ENCODE data around the gene RFC3.

Gene RFC3

DNA sequence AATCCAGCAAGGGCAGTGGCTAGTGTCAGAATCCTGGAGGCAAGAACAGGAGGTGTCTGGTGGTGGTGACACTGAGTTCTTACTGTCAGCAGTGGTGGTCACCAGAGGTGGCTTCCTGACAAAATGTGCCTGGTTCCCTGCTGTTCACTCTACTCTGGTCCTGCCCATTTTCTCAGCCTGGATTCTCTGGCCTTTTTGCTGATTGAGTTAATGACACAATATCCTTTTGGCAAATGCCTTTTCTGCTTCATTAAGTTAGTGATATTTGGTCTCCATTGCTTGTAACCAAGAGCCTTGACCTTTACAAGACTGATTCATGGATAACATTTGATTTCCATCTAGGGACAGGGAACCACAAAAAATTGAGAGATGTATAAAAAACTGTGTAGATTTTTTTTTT, 51.1 kb downstream of the RFC3 start:
- DNase-seq: no peak

DNA sequence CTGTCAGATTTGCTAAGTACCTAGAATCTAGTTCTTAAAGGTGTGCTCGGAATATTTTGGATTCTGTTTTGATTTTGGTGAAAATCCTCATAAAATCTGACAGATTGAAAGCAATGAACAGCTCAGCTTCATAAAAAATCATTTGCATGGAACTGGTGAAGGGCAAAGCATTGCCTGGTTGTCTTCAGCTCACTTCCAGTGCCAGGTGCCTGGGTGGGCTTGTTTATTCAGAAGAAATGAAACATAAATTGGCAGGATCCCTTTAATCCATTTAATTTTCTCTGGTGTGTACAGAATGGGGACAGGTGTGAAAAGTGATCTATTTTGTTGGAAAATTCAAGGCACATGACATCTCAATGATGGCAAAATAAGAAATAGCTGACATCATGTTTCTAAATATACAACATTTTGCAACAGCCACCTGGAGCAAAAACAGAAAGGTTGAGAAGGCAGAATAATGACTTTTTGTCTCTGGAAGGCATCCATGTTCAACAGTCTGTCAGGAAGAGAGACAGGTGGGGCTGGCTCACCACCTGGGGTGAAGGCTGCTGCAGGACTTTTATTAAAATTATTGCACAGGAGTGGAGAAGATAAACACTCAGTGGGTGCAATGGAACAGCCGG, 52.2 kb downstream of the RFC3 start:
- DNase-seq: no peak

DNA sequence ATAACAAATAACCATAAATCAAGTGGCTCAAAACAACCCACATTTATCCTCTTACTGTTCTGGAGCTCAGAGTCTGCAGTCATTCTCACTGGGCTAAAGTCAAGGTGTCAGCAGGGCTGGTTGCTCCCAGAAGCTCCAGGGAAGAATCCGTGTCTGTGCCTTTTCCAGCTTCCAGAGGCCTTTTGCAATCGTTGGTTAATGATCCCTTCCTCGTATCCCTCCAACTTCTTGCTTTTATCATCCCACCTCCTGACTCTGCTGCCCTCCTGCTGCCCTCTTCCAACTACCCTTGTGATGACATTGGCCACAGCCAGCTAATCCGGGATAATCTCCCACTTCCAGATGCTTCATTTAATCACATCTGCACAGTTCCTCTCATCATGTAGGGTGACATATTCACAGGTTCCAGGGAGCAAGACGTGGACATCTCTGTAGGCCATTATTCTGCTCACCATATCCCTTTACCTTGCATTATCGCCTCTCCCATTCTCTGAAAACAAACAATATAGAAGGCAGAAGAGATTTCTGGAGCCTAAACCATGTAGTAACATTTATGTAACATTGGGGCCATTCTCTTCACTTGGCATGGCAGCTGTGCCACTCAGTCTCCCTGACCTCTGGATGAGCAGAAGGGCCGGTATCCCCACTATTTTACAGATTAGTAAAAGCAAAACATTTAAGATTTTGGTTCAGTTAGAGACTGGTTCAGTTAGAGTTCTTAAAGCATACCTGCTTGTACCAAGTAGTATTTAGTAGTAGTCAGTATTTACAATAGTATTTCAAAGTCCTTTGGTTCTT, 53.5 kb downstream of the RFC3 start:
- DNase-seq: no peak

DNA sequence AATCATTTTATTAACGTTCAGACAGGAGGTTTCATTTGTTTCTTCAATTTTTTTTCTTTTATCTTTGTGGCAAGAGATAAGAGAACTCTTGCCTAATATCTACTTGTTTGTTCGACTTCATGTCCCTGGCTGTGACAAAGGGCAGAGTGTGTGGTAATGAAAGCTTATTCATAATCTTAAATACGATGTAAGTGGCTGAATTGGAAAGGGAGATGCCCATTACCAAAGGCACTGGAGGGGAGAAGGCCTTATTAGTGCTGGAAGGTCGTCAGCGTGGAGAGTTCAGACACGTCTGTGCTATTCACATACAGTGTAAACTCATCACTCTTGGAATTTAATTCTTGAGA, 54.0 kb downstream of the RFC3 start:
- no peak for DNase-seq

DNA sequence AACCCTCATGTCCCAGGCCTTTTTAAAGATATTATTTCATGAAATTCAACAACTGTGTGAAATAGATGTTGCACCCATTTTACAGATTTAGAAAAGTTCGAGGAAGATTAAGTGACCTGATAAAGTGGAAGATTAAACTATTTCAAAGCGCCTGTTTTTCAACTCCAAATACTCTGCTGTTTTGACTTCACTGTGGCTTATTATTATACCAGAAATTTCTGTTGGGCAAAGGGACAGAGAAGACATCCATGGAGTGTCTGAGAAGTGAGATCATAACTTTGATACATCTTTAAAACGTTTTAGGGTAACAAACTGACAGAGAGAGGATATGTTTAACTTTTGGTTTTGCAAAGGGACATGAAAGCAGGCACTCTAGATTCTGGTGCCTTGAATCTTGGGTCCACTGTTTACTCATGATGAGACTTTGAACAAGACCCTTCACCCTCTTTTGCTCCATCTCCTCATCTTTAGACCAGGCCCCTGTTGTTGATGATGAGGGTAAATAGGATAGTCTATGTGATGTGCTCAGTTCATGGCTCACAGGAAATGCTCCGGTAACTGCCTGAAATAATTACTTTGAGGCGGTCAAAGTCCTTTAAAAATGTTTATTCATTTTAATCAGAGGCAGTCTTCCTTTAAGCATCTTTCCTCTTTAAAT, 55.4 kb downstream of the RFC3 start:
- no peak for DNase-seq

DNA sequence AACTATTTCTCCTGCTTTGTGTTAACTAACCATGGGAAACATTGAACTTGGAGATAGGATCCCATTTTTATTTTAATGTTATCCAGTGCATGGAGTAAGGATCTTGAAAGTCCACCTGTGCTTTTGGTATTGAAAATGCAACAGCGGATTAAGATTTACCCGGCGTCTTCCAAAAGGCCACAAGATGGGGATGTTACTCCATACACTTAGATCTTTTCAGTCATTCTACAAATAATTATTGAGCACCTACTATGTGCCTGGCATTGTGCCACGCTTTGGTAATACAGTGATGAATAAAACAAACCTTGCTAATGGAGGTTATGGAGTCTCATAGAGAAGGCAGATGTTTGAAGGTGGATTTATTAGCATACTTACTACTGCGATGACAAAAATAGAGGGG, 56.9 kb downstream of the RFC3 start:
- DNase-seq: no peak

DNA sequence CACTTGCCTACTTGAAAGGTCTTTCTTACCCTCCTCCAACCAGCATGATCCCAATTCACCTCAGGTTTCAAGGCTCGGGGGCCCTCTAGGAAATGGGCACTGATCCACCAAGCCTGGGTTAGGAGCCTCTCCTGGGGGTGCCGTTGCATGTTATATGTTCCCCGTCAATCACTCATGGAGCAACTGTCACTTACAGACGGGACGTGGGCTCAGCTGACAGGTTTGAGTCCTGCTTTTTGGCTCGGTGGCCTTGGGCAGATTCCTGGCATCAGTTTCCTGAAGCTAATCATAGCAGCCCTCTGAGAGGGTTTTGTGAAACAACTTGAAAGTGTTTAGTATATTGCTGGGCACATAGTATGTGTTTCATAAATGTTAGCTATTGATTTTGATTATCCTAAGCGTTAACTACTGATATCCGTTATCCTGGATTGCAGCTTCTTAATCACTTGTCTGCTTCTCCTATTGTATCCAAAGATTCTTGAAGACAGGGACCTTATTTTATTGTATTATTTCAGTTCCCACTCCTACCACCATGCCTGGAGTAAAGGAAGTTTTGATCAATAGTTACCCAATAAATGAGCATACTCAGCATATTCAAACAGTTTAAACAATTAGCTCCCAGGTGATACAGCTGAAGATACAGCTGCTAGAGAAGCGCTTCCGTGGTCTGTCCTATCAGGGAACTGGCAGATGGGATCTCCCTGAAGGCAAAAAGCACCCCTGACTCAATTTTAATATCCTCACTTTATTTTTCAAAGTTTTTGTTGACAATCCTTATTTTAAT, 57.9 kb downstream of the RFC3 start:
- DNase-seq: no peak

DNA sequence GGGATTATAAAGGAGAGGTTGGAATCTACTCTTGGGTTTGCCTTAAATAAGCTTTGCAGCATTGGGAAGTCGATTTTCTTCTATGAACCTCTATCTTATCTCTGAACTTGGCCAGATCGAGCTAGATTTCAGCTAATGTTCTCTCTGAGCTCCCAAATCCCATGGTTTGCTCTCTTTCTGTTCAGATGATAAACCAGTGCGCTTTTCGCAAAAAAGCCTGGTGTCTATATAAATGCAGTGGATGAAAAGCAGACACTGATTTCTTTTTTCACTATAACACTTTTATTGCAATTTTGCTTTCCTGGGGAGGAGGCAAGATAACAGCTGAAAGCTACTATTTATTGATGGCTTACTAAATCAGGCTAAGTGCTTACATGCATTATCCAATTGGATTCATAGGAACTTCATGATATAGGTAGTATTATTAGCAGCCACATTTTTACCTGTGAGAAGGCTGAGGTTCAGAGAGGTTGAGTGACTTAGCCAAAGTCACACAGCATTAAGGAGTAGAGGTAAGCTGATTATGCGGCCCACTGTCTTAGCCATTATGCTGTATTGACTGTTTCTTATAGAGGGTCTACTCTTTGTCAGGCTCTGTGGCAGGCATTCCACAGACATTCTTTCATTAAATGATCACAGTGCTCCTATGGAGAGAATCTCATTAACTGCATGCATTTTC, 58.9 kb downstream of the RFC3 start:
- no peak for DNase-seq

DNA sequence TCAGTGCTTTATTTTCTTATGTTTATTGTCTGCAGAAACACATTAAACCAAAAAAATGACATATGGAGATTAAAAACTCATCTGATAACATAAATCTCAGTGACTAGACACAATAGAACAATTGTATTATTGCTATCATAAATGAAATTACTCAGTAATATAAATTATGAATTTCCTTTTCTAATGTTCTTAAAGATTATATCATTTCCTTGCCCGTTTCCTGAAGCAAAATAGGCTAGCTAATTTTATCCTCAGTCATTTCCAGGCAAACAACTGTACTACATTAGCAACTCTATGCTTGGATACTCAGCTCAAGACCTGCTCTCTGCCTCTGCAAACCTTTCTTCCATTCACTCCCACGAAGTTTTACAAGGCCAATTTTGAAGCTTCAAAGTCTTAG, 61.2 kb downstream of the RFC3 start:
- DNase-seq: no peak

DNA sequence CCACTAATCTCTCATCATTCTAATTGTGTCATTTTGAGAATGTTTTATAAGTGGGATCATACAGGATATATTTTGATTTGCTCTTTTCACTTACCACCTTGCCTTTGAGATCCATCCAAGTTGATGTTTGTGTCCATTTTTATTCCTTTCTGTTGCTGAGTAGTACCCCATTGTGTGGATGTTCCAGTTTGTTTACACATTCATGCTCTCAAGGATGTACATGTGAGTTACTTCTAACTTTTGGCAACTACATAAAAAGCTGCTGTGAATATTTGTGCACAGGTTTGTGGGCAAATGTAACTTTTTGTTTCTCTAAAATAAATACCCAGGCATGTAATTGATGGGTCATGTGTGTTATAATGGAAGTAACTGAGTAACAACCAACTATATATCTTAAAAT, 64.9 kb downstream of the RFC3 start:
- no peak for DNase-seq

DNA sequence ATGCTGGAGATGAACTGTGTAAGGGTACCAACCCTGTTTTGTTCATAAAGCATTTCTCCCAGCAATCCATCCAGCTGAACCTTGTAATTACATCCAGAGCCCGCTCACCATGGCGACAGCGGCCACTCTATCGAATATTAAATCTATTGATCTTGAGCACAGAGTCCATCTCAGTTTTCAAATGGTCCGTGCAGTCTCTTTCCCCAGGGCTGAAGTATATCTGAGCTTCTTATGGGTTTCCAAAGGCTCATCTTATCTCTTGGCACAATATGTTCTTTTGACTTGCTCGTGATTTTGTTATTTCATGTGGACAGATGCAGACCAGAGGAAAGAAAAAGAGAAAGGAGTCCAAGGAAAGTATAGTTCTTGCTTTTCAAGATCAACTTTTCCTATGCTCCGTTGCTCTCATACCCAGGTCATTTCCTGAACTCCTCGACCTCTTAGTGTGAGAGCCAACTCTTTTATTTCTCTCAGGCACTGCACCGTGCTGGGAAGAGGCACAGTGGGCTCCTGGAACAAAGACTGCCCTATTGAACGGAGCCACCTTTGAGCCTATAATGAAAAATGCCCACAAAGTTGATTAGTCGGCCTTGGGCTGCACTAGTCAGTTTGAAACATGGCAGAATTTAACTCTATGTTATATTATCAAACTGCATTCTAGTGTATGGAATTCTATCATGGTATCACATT, 66.7 kb downstream of the RFC3 start:
- DNase-seq: no peak
